HepG2 (cell line): ENCODE data around the gene NSF. TPM values are rescaled to one million over a fixed set of nuclear protein-coding genes. Genes with fewer than 3 reads are reported as not detected.

ENCODE experiments used
- ATAC-seq: fragments of 200-7000 bp; cut with Tn5 transposase; 3 replicates; pipeline ENCODE4 v1.9.1; 2020; ENCODE audit warnings: mild to moderate bottlenecking, moderate library complexity
- BruUV-seq: library from RNA; stranded (reverse); fragments of 400-500 nt; replicated peaks from 2 replicates; lab custom pipeline; 2021; lab: Mats Ljungman, UMichigan
- CTCF ChIA-PET: fragments of 300-600 bp; formaldehyde crosslinking; extraction: SDS; loops from one replicate; lab custom pipeline; 2021; ENCODE audit warnings: low total read pairs, inconsistent platforms, low intra/inter-chr PET ratio; lab: Yijun Ruan, JAX
- POLR2A ChIA-PET: fragments of 350-600 bp; sonication (Branson Sonifier 250); formaldehyde crosslinking; loops from one replicate; lab custom pipeline; 2020; ENCODE audit warnings: antibody characterized with exemption, inconsistent platforms; lab: Yijun Ruan, JAX
- DNase-seq: peaks from one replicate; pipeline ENCODE4 v3.0.0-alpha.2; 2015; ENCODE audit warnings: low spot score
- FAIRE-seq: peaks from 3 replicates; lab custom pipeline; 2011; peaks lifted over from hg19 to GRCh38; lab: Jason Lieb, UNC
- H2AFZ ChIP-seq: one replicate; pipeline ENCODE4 v1.6.1; 2011; ENCODE audit warnings: low read length, inconsistent platforms
- H3K27ac ChIP-seq: fragments of 300-600 bp; 3 replicates; pipeline ENCODE4 v1.8.0; 2011; ENCODE audit warnings: mixed run types, mild to moderate bottlenecking, mixed read lengths, low read length, inconsistent platforms; ENCODE audit not compliant: insufficient read depth; ENCODE audit errors: extremely low read length
- H3K27me3 ChIP-seq, 2 experiments: fragments of 200-600 bp in 1 of 2; 2 replicates in 1 of 2; 3 replicates in 1 of 2; pipeline versions ENCODE4 v1.6.0 to v1.8.0; 2011; ENCODE audit warnings: low read length in 2 of 2, mild to moderate bottlenecking in 2 of 2, moderate library complexity in 2 of 2, inconsistent platforms in 1 of 2; ENCODE audit not compliant: insufficient read depth in 2 of 2, control insufficient read depth in 1 of 2
- H3K36me3 ChIP-seq, 2 experiments: fragments of 200-600 bp in 1 of 2; replicated peaks in 1 of 2; 2 replicates in 1 of 2; 3 replicates in 1 of 2; pipeline versions ENCODE4 v1.5.1 to v1.8.0; 2011; ENCODE audit warnings: low read length in 2 of 2, inconsistent platforms in 1 of 2; ENCODE audit not compliant: insufficient read depth in 2 of 2, control insufficient read depth in 1 of 2
- H3K4me1 ChIP-seq: 2 replicates; pipeline ENCODE4 v1.5.1; 2012; ENCODE audit warnings: low read length, inconsistent platforms; ENCODE audit not compliant: insufficient read depth
- H3K4me2 ChIP-seq: 2 replicates; pipeline ENCODE4 v1.6.0; 2011; ENCODE audit warnings: low read depth, low read length, inconsistent platforms
- H3K4me3 ChIP-seq, 3 experiments: fragments of 200-600 bp in 1 of 3; sonication (generic), shearing (Covaris generic) in 1 of 3; replicated peaks in 1 of 3; 2 replicates each; pipeline ENCODE4 v1.5.1; 2011 to 2016; ENCODE audit warnings: low read length in 3 of 3, inconsistent platforms in 2 of 3, low read depth in 2 of 3, mild to moderate bottlenecking in 2 of 3, control low read depth in 1 of 3, mixed read lengths in 1 of 3; ENCODE audit not compliant: insufficient read depth in 1 of 3
- H3K79me2 ChIP-seq: one replicate; pipeline ENCODE4 v1.6.1; 2011; ENCODE audit warnings: low read length, inconsistent platforms; ENCODE audit not compliant: insufficient read depth
- H3K9ac ChIP-seq: 2 replicates; pipeline ENCODE4 v1.6.0; 2011; ENCODE audit warnings: mild to moderate bottlenecking, low read depth, low read length, inconsistent platforms; ENCODE audit not compliant: insufficient read depth
- H3K9me3 ChIP-seq: 2 replicates; pipeline ENCODE4 v1.5.1; 2012; ENCODE audit warnings: mild to moderate bottlenecking, low read length
- H4K20me1 ChIP-seq: 2 replicates; pipeline ENCODE4 v1.6.0; 2011; ENCODE audit warnings: inconsistent platforms, mild to moderate bottlenecking, low read length, moderate library complexity; ENCODE audit not compliant: insufficient read depth
- ARNTL ChIP-seq: sonication (generic); formaldehyde crosslinking; IDR thresholded peaks from 2 replicates; pipeline ENCODE4 v1.4.0; 2020; ENCODE audit warnings: mild to moderate bottlenecking, missing genetic modification reagents
- CHD2 ChIP-seq: IDR thresholded peaks from 2 replicates; pipeline ENCODE4 v1.6.1; 2011; ENCODE audit warnings: low read depth, low read length, improper control_type of control experiment
- MIER3 ChIP-seq: IDR thresholded peaks from 2 replicates; pipeline ENCODE4 v1.6.1; 2016; ENCODE audit warnings: missing compliant biosample characterization, borderline replicate concordance
- MTA3 ChIP-seq: sonication (generic); formaldehyde crosslinking; IDR thresholded peaks from 2 replicates; pipeline ENCODE4 v1.4.0; 2020; ENCODE audit warnings: missing genetic modification reagents
- PITX1 ChIP-seq: sonication (generic); formaldehyde crosslinking; IDR thresholded peaks from 2 replicates; pipeline ENCODE4 v1.5.1; 2020; ENCODE audit warnings: mild to moderate bottlenecking, missing genetic modification reagents
- WGBS: methylation state at CpG from one replicate; pipeline ENCODE4 v1.1.6; 2017; ENCODE audit warnings: low lambda C conversion rate; 5-methylcytosine and 5-hydroxymethylcytosine counted together
- in situ Hi-C: cut with HindIII; loops from 2 replicates; pipeline ENCODE4 v1.10.0; 2017; ENCODE audit warnings: low pct_unique_long_range_greater_than_20kb; ENCODE audit not compliant: extremely low pct_ligation_motif_present
- intact Hi-C: fragments of 100-400 bp; cut with micrococcal nuclease; formaldehyde crosslinking; loops from one replicate; pipeline ENCODE4 v1.10.0; 2022; ENCODE audit not compliant: unreplicated experiment
- polyA plus RNA-seq, 8 experiments: library from polyadenylated mRNA; depleted of rRNA in 3 of 8; stranded (reverse) in 7 of 8; unstranded in 1 of 8; fragments of >200 nt; fragmentation: Illumina TruSeq in 4 of 8; extraction: Trizol in 4 of 8; gene quantifications; 2 replicates each; pipeline versions ENCODE4 v1.2.1 to v1.2.3, GENCODE V29; 2011 to 2016; ENCODE audit warnings: low read depth in 4 of 8, missing spikeins in 1 of 8, mixed read lengths in 1 of 8; ENCODE audit not compliant: insufficient read depth in 1 of 8
- total RNA-seq, 5 experiments: library from RNA; depleted of rRNA; stranded (reverse); fragments of >200 nt; fragmentation: Illumina TruSeq; extraction: Trizol; gene quantifications; 2 replicates each; pipeline ENCODE4 v1.2.3, GENCODE V29; 2016; ENCODE audit warnings: low read depth in 1 of 5
- TF ChIP-seq, protein P1 (sequence below): sonication (generic); formaldehyde crosslinking; IDR thresholded peaks from 2 replicates; pipeline ENCODE4 v1.4.0; 2020; ENCODE audit warnings: missing genetic modification reagents
- TF ChIP-seq, protein P2 (sequence below): sonication (generic); formaldehyde crosslinking; conservative IDR thresholded peaks from 2 replicates; pipeline ENCODE4 v1.4.0; 2020; ENCODE audit warnings: missing genetic modification reagents

NSF gene
- total and polyA plus RNA-seq, 2 of the 13 experiments (the other 11 are each of a cell fraction or from before 2014, with no cell fraction given): 21.9 to 37.8 TPM

DNA sequence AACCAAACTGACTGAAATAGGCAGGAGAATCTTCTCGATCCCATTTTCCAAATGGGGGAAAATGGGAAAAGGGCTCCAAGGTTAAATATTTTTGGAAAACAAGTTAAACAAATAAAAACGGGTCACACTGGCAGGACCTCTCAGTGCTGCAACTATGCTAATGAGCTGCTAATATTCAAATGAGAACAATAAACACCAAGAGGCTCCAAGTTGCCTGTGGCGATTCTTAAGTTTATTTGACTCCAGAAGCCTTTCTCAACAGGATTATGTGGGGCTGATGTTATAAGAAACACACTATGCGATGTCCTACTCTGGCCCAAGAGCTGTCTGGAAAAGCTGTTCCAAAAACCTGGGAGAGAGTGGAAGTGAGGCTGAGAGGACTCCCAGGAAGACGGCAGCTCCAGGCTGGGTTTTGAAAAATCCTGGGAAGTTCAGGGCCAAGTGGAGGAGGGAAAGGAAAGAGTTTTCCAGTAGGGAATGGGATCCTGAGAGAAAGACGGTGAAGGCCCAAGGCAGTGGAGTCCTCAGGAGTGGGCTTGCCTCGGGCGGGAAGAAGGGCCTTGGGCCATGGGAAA, 206.6 kb downstream of the NSF start:
- peaks cover 19% of the 10 kb centered on the region for H3K4me1 ChIP-seq
- WGBS: 35% methylated on average over 8 of the region's 8 CpGs
- H3K9ac ChIP-seq: no peak overlapping the region
- no peak overlapping the region for H3K4me3 ChIP-seq
- H3K9me3 ChIP-seq: no peaks in the 10 kb centered on the region
- no peak overlapping the region for H3K4me2 ChIP-seq
- no peaks in the 10 kb centered on the region for H3K79me2 ChIP-seq
- H3K27me3 ChIP-seq: peaks cover 7 to 58% of the 10 kb centered on the region in 2 experiments
- ATAC-seq: no peak
- intact Hi-C loops: no loop called here
- POLR2A ChIA-PET: no interaction called here
- DNase-seq: no peak
- no peak overlapping the region for H3K27ac ChIP-seq
- no peak overlapping the region for H2AFZ ChIP-seq
- no peaks in the 10 kb centered on the region for H3K36me3 ChIP-seq
- BruUV-seq: no TSS peak
- in situ Hi-C loops: no loop called here
- FAIRE-seq: no peak
- CTCF ChIA-PET: no interaction called here
- TF ChIP-seq, protein P1, sequence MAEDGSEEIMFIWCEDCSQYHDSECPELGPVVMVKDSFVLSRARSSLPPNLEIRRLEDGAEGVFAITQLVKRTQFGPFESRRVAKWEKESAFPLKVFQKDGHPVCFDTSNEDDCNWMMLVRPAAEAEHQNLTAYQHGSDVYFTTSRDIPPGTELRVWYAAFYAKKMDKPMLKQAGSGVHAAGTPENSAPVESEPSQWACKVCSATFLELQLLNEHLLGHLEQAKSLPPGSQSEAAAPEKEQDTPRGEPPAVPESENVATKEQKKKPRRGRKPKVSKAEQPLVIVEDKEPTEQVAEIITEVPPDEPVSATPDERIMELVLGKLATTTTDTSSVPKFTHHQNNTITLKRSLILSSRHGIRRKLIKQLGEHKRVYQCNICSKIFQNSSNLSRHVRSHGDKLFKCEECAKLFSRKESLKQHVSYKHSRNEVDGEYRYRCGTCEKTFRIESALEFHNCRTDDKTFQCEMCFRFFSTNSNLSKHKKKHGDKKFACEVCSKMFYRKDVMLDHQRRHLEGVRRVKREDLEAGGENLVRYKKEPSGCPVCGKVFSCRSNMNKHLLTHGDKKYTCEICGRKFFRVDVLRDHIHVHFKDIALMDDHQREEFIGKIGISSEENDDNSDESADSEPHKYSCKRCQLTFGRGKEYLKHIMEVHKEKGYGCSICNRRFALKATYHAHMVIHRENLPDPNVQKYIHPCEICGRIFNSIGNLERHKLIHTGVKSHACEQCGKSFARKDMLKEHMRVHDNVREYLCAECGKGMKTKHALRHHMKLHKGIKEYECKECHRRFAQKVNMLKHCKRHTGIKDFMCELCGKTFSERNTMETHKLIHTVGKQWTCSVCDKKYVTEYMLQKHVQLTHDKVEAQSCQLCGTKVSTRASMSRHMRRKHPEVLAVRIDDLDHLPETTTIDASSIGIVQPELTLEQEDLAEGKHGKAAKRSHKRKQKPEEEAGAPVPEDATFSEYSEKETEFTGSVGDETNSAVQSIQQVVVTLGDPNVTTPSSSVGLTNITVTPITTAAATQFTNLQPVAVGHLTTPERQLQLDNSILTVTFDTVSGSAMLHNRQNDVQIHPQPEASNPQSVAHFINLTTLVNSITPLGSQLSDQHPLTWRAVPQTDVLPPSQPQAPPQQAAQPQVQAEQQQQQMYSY (CRISPR knock-in tag): peak; percentile 29; the same call in 1 of the 2 replicates
- TF ChIP-seq, protein P2, sequence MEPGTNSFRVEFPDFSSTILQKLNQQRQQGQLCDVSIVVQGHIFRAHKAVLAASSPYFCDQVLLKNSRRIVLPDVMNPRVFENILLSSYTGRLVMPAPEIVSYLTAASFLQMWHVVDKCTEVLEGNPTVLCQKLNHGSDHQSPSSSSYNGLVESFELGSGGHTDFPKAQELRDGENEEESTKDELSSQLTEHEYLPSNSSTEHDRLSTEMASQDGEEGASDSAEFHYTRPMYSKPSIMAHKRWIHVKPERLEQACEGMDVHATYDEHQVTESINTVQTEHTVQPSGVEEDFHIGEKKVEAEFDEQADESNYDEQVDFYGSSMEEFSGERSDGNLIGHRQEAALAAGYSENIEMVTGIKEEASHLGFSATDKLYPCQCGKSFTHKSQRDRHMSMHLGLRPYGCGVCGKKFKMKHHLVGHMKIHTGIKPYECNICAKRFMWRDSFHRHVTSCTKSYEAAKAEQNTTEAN: no peak
- TF ChIP-seq PITX1 (CRISPR knock-in tag) (no peak), ARNTL (CRISPR knock-in tag) (no peak), MTA3 (CRISPR knock-in tag) (no peak), MIER3 (CRISPR knock-in tag) (no peak), CHD2 (no peak)
- H4K20me1 ChIP-seq: no peaks in the 10 kb centered on the region
